ENCODE results near the gene PIP5K1B. TPM values are rescaled to one million over a fixed set of nuclear protein-coding genes. Genes with fewer than 3 reads are reported as not detected.

The PIP5K1B gene
- total RNA-seq, 1 experiment from 2014 or later = not detected

GRCh38 chr9:68964102-68964541 lies 259.1 kb downstream of the PIP5K1B start:
- Histone ChIP-seq H3K27me3 (ENCODE audit: control insufficient read depth, insufficient read depth, low read length) (no peaks in the 10 kb centered on the region), H3K27ac (ENCODE audit: low read length) (no peak overlapping the region), H3K4me1 (ENCODE audit: control insufficient read depth, insufficient read depth, low read length) (no peaks in the 10 kb centered on the region), H3K4me3 (ENCODE audit: low read depth in 2 of 2, low read length in 2 of 2) (no peak overlapping the region), H3K9me3 (ENCODE audit: control insufficient read depth, insufficient read depth, low read depth, low read length) (no peaks in the 10 kb centered on the region), H3K36me3 (ENCODE audit: control insufficient read depth, insufficient read depth, low read length) (no peaks in the 10 kb centered on the region)
- ChIA-PET POLR2A (no interaction called here), CTCF (no interaction called here)
- DNase-seq (ENCODE audit: low read depth, low spot score) = no peak
- no peak for ATAC-seq
- intact Hi-C loops (cut with micrococcal nuclease; ENCODE audit: unreplicated experiment) (no loop called here), in situ Hi-C loops (cut with HindIII; ENCODE audit: low pct_unique_long_range_greater_than_20kb, low sequenced_read_pairs) (no loop called here)
- no peak for TF ChIP-seq POLR2AphosphoS5 (IDR thresholded peaks at IDR 0.05; ENCODE audit: low read depth, low read length)
- no peak for TF ChIP-seq SIN3A (IDR thresholded peaks at IDR 0.05; ENCODE audit: borderline replicate concordance, insufficient read depth, low read depth, low read length)
- BruUV-seq (replicated peaks) = no TSS peak

DNA sequence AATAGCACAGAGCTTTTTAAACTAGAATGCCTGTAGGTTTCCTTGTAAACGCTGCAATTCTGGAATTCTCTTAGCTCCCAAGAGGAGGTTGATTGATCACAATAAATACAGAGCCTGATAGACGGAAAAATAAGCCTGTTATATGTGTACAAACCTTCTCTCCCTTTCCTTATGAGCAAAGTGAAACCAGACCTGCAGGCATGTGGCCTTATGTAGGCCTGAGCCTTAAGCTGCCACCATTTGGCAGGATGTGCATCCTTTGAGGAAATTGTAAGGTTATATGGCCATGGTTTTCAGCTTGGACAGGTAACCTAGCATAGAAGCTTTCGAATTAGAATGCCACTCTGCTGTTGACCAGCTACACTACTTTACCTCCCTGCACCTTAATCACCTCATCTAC lies 259.7 kb downstream of the PIP5K1B start:
- Histone ChIP-seq H3K4me1 (ENCODE audit: control insufficient read depth, insufficient read depth, low read length) (no peaks in the 10 kb centered on the region), H3K27ac (ENCODE audit: low read length) (no peak overlapping the region), H3K4me3 (ENCODE audit: low read depth in 2 of 2, low read length in 2 of 2) (no peak overlapping the region), H3K9me3 (ENCODE audit: control insufficient read depth, insufficient read depth, low read depth, low read length) (no peaks in the 10 kb centered on the region), H3K36me3 (ENCODE audit: control insufficient read depth, insufficient read depth, low read length) (no peaks in the 10 kb centered on the region), H3K27me3 (ENCODE audit: control insufficient read depth, insufficient read depth, low read length) (no peaks in the 10 kb centered on the region)
- ATAC-seq (no peak), DNase-seq (ENCODE audit: low read depth, low spot score) (no peak)
- TF ChIP-seq SIN3A (IDR thresholded peaks at IDR 0.05; ENCODE audit: borderline replicate concordance, insufficient read depth, low read depth, low read length) = no peak
- no peak for TF ChIP-seq REST (IDR thresholded peaks at IDR 0.05; ENCODE audit: insufficient read depth in 1 of 2, low read depth in 2 of 2, low read length in 1 of 2)
- no peak for TF ChIP-seq TCF7L2 (IDR thresholded peaks at IDR 0.05; ENCODE audit: low read depth, low read length)
- no peak for TF ChIP-seq POLR2AphosphoS5 (IDR thresholded peaks at IDR 0.05; ENCODE audit: low read depth, low read length)
- TF ChIP-seq, protein P1, sequence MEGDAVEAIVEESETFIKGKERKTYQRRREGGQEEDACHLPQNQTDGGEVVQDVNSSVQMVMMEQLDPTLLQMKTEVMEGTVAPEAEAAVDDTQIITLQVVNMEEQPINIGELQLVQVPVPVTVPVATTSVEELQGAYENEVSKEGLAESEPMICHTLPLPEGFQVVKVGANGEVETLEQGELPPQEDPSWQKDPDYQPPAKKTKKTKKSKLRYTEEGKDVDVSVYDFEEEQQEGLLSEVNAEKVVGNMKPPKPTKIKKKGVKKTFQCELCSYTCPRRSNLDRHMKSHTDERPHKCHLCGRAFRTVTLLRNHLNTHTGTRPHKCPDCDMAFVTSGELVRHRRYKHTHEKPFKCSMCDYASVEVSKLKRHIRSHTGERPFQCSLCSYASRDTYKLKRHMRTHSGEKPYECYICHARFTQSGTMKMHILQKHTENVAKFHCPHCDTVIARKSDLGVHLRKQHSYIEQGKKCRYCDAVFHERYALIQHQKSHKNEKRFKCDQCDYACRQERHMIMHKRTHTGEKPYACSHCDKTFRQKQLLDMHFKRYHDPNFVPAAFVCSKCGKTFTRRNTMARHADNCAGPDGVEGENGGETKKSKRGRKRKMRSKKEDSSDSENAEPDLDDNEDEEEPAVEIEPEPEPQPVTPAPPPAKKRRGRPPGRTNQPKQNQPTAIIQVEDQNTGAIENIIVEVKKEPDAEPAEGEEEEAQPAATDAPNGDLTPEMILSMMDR (IDR thresholded peaks at IDR 0.05) = no peak
- in situ Hi-C loops (cut with HindIII; ENCODE audit: low pct_unique_long_range_greater_than_20kb, low sequenced_read_pairs) (no loop called here), intact Hi-C loops (cut with micrococcal nuclease; ENCODE audit: unreplicated experiment) (no loop called here)
- ChIA-PET CTCF (no interaction called here), POLR2A (no interaction called here)
- BruUV-seq (replicated peaks) = no TSS peak

DNA sequence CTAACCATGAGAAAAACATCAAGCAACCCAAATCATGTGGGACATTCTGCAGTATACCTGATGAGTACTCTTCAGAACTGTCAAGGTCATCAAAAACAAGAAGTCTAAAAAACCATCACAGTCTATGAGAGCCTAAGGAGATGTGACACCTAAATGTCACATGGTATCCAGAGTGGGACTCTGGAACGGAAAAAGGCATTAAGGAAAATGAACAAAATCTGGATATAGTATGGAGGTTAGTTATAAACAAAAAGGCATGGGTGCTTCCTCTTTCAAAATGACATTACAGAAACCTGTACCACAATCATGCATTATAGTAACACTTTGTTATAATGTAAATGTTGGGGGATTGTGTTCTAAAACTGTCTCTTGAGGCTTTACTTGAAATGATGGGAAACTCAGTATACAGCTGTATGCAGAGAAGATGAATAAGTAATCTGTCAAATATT lies 261.5 kb downstream of the PIP5K1B start:
- intact Hi-C loops (cut with micrococcal nuclease; ENCODE audit: unreplicated experiment) (no loop called here), in situ Hi-C loops (cut with HindIII; ENCODE audit: low pct_unique_long_range_greater_than_20kb, low sequenced_read_pairs) (no loop called here)
- no peaks in the 10 kb centered on the region for H3K27me3 ChIP-seq (ENCODE audit: control insufficient read depth, insufficient read depth, low read length)
- TF ChIP-seq TCF7L2 (IDR thresholded peaks at IDR 0.05; ENCODE audit: low read depth, low read length) = no peak
- TF ChIP-seq, protein P1 (IDR thresholded peaks at IDR 0.05) = no peak
- TF ChIP-seq SIN3A (IDR thresholded peaks at IDR 0.05; ENCODE audit: borderline replicate concordance, insufficient read depth, low read depth, low read length) = no peak
- no peak for TF ChIP-seq POLR2AphosphoS5 (IDR thresholded peaks at IDR 0.05; ENCODE audit: low read depth, low read length)
- TF ChIP-seq REST (IDR thresholded peaks at IDR 0.05; ENCODE audit: insufficient read depth in 1 of 2, low read depth in 2 of 2, low read length in 1 of 2) = no peak
- ChIA-PET CTCF (no interaction called here), POLR2A (no interaction called here)
- no peak overlapping the region for H3K27ac ChIP-seq (ENCODE audit: low read length)
- no peaks in the 10 kb centered on the region for H3K9me3 ChIP-seq (ENCODE audit: control insufficient read depth, insufficient read depth, low read depth, low read length)
- no TSS peak for BruUV-seq (replicated peaks)
- no peak overlapping the region for H3K4me3 ChIP-seq (ENCODE audit: low read depth in 2 of 2, low read length in 2 of 2)
- DNase-seq (ENCODE audit: low read depth, low spot score) (no peak), ATAC-seq (no peak)
- H3K36me3 ChIP-seq (ENCODE audit: control insufficient read depth, insufficient read depth, low read length) = no peaks in the 10 kb centered on the region
- no peaks in the 10 kb centered on the region for H3K4me1 ChIP-seq (ENCODE audit: control insufficient read depth, insufficient read depth, low read length)
